H54 (cell line): ENCODE measurements around the gene NCS1.

Source experiments
- DNase-seq: peaks from one replicate; pipeline ENCODE4 v3.0.0; 2011; ENCODE audit warnings: low spot score, mixed read lengths; ENCODE audit not compliant: insufficient read length
- FAIRE-seq: peaks from 3 replicates; lab custom pipeline; 2011; peaks lifted over from hg19 to GRCh38; lab: Jason Lieb, UNC
- POLR2A ChIP-seq: IDR thresholded peaks from 2 replicates; pipeline ENCODE4 v1.6.1; 2011; ENCODE audit warnings: low read depth, mild to moderate bottlenecking, low read length

NCS1 gene

GRCh38 chr9:130198501-130199179 is 26.4 kb downstream of the NCS1 start:
- TF ChIP-seq POLR2A = no peak
- DNase-seq (no peak), FAIRE-seq (no peak)

GRCh38 chr9:130199605-130200004 is 27.4 kb downstream of the NCS1 start:
- no peak for TF ChIP-seq POLR2A
- no peak for DNase-seq
- no peak for FAIRE-seq

GRCh38 chr9:130200038-130200849 is 28.0 kb downstream of the NCS1 start:
- no peak for TF ChIP-seq POLR2A
- FAIRE-seq (no peak), DNase-seq (no peak)

- no peak for DNase-seq
- no peak for FAIRE-seq
- TF ChIP-seq POLR2A = no peak
Observed at GRCh38 chr9:130201399-130201873, 29.2 kb downstream of the NCS1 start.

GRCh38 chr9:130201974-130202373 is 29.8 kb downstream of the NCS1 start:
- DNase-seq (no peak), FAIRE-seq (no peak)
- TF ChIP-seq POLR2A = no peak

GRCh38 chr9:130204341-130204740 is 32.1 kb downstream of the NCS1 start:
- FAIRE-seq (no peak), DNase-seq (no peak)
- no peak for TF ChIP-seq POLR2A

GRCh38 chr9:130204959-130205358 is 32.8 kb downstream of the NCS1 start:
- DNase-seq (no peak), FAIRE-seq (no peak)
- no peak for TF ChIP-seq POLR2A

- no peak for FAIRE-seq
- no peak for DNase-seq
- no peak for TF ChIP-seq POLR2A
Observed at GRCh38 chr9:130205912-130206311, 33.7 kb downstream of the NCS1 start.

GRCh38 chr9:130206579-130206978 is 34.4 kb downstream of the NCS1 start:
- TF ChIP-seq POLR2A = no peak
- DNase-seq (no peak), FAIRE-seq (no peak)

GRCh38 chr9:130207241-130207992 is 35.2 kb downstream of the NCS1 start:
- no peak for FAIRE-seq
- no peak for TF ChIP-seq POLR2A
- DNase-seq = no peak

GRCh38 chr9:130208600-130209347 is 36.6 kb downstream of the NCS1 start:
- TF ChIP-seq POLR2A = no peak
- no peak for FAIRE-seq
- DNase-seq = no peak

- TF ChIP-seq POLR2A = no peak
- FAIRE-seq (no peak), DNase-seq (no peak)
Observed at GRCh38 chr9:130209422-130209821, 37.2 kb downstream of the NCS1 start.

GRCh38 chr9:130211548-130212226 is 39.5 kb downstream of the NCS1 start:
- no peak for DNase-seq
- FAIRE-seq = no peak
- TF ChIP-seq POLR2A = no peak
